Panc1 (cell line): Measurements from ENCODE around the gene PTPN1.

ENCODE experiments used
- CTCF ChIP-seq: fragments of 450-650 bp; IDR thresholded peaks from 2 replicates; pipeline ENCODE4 v1.5.1; 2017; ENCODE audit warnings: mild to moderate bottlenecking
- POLR2AphosphoS5 ChIP-seq: IDR thresholded peaks from 2 replicates; pipeline ENCODE4 v1.6.1; 2012; ENCODE audit warnings: mild to moderate bottlenecking, low read depth, low read length, moderate library complexity
- REST ChIP-seq, 2 experiments: IDR thresholded peaks; 2 replicates each; pipeline ENCODE4 v1.6.1; 2011 to 2012; ENCODE audit warnings: low read depth in 2 of 2, control low read depth in 1 of 2, low read length in 1 of 2, mild to moderate bottlenecking in 1 of 2, moderate library complexity in 1 of 2; ENCODE audit not compliant: insufficient read depth in 1 of 2
- TCF7L2 ChIP-seq: IDR thresholded peaks from 2 replicates; pipeline ENCODE4 v1.6.1; 2011; ENCODE audit warnings: mild to moderate bottlenecking, low read depth, low read length, inconsistent platforms

GRCh38 chr20:50467174-50467573, 43.0 kb upstream of the PTPN1 start:
- no peak for TF ChIP-seq CTCF
- no peak for TF ChIP-seq POLR2AphosphoS5
- TF ChIP-seq REST (IDR thresholded peaks at IDR 0.05; ENCODE audit: insufficient read depth in 1 of 2, low read depth in 2 of 2, low read length in 1 of 2), result no peak
- TF ChIP-seq TCF7L2, result no peak
